Measurements from ENCODE around the gene MTFMT. TPM values are rescaled to one million over a fixed set of nuclear protein-coding genes. Genes with fewer than 3 reads are reported as not detected.

Gene MTFMT
- total and polyA plus RNA-seq, 2 of the 4 experiments (the other 2 are of a cell fraction), result 8.9 to 21.3 TPM

DNA sequence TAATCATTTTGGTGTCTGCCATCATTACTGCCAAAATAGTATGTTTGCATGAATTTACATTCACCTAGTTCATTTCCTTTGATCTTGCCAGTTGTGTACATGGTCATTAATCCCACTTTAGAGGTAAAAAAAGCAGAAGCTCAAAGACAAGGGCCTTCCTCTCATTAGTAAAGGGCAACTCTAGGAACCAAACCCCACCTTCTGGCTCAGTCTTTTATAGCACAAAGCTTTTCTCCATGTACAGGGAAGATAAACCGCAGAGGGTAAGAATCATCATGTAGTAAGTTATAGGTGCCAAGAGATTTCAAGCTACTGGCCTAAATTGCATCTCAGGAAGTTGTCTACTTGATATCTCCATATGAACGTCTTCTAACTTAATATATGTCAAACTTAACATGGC, 20.5 kb downstream of the MTFMT start:
- no peak overlapping the region for H3K9ac ChIP-seq (ENCODE audit: low read depth, low read length)
- no peak for TF ChIP-seq RFX5 (IDR thresholded peaks at IDR 0.05; ENCODE audit: low read depth, low read length)
- TF ChIP-seq, protein P1, sequence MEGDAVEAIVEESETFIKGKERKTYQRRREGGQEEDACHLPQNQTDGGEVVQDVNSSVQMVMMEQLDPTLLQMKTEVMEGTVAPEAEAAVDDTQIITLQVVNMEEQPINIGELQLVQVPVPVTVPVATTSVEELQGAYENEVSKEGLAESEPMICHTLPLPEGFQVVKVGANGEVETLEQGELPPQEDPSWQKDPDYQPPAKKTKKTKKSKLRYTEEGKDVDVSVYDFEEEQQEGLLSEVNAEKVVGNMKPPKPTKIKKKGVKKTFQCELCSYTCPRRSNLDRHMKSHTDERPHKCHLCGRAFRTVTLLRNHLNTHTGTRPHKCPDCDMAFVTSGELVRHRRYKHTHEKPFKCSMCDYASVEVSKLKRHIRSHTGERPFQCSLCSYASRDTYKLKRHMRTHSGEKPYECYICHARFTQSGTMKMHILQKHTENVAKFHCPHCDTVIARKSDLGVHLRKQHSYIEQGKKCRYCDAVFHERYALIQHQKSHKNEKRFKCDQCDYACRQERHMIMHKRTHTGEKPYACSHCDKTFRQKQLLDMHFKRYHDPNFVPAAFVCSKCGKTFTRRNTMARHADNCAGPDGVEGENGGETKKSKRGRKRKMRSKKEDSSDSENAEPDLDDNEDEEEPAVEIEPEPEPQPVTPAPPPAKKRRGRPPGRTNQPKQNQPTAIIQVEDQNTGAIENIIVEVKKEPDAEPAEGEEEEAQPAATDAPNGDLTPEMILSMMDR (conservative IDR thresholded peaks at IDR 0.05; ENCODE audit: low read depth, low read length), result 0 out of 2 replicates have a peak, but pooled peaks have one; percentile 7
- ChIA-PET POLR2A (ENCODE audit: unreplicated experiment) (no interaction called here), CTCF (interaction anchor here (0.6 to 1.1 kb wide), 2 partner anchors 14 to 136 kb away, joined by 3 read pairs; no protein-coding TSS in a partner anchor)
- no peak overlapping the region for H3K23ac ChIP-seq (ENCODE audit: low read depth, low read length)
- no peak overlapping the region for H2BK15ac ChIP-seq (ENCODE audit: low read depth, low read length)
- H2BK5ac ChIP-seq (ENCODE audit: low read depth, low read length, poor library complexity, severe bottlenecking), result no peak overlapping the region
- no peaks in the 10 kb centered on the region; the same call in 1 of the 2 replicates for H3K9me1 ChIP-seq (ENCODE audit: insufficient read depth, low read length)
- no peaks in the 10 kb centered on the region for H3K27me3 ChIP-seq (ENCODE audit: control insufficient read depth, insufficient read depth, low read length)
- no peak overlapping the region for H4K91ac ChIP-seq (ENCODE audit: insufficient read depth, low read depth, low read length)
- peaks cover 12% of the 10 kb centered on the region for H3K36me3 ChIP-seq (ENCODE audit: control insufficient read depth, insufficient read depth, low read length)
- no peak overlapping the region for H2BK120ac ChIP-seq (ENCODE audit: low read depth, low read length)
- no peaks in the 10 kb centered on the region for H3K79me1 ChIP-seq (ENCODE audit: low read depth in 1 of 2, low read length in 2 of 2)
- no peak overlapping the region for H3K27ac ChIP-seq (ENCODE audit: insufficient read depth, low read length)
- WGBS, 2 experiments (ENCODE audit: extremely low coverage in 2 of 2, insufficient read length in 1 of 2), result 63% methylated on average over 1 of the region's 2 CpGs; no CpG with 5 or more reads in 1 of the 2 experiments
- H2AFZ ChIP-seq (replicated peaks; ENCODE audit: low read length, poor library complexity), result no peak overlapping the region
- DNase-seq (no peak), ATAC-seq (ENCODE audit: low read depth) (no peak)
- no peak overlapping the region for H3K56ac ChIP-seq (ENCODE audit: extremely low read depth, insufficient read depth, low read length)
- no peak overlapping the region for H3K18ac ChIP-seq (ENCODE audit: low read depth, low read length)
- H2BK20ac ChIP-seq (ENCODE audit: low read depth, low read length), result no peak overlapping the region
- in situ Hi-C loops (cut with MboI; ENCODE audit: low sequenced_read_pairs) (no loop called here), intact Hi-C loops (cut with micrococcal nuclease) (no loop called here), dilution Hi-C loops (cut with HindIII; ENCODE audit: low sequenced_read_pairs, unreplicated experiment) (no loop called here)
- H4K20me1 ChIP-seq (ENCODE audit: insufficient read depth, low read length), result no peaks in the 10 kb centered on the region
- H3K4ac ChIP-seq (ENCODE audit: low read depth, low read length), result no peak overlapping the region
- H4K5ac ChIP-seq (ENCODE audit: low read depth, low read length), result no peak overlapping the region
- no peak overlapping the region for H3K14ac ChIP-seq (replicated peaks; ENCODE audit: low read depth, low read length)
- BruUV-seq (replicated peaks), result no TSS peak
- no peak overlapping the region for H2AK5ac ChIP-seq (ENCODE audit: low read depth, low read length)
- peaks cover 4% of the 10 kb centered on the region for H3K9me3 ChIP-seq (ENCODE audit: control insufficient read depth, insufficient read depth, low read length)
- no peak overlapping the region for H3K4me2 ChIP-seq (ENCODE audit: low read depth, low read length)
- H3K4me3 ChIP-seq (ENCODE audit: insufficient read depth, low read depth, low read length), result no peak overlapping the region
- H3K4me1 ChIP-seq (ENCODE audit: control insufficient read depth, insufficient read depth, low read length), result no peaks in the 10 kb centered on the region
- no peak overlapping the region for H4K8ac ChIP-seq (ENCODE audit: low read depth in 2 of 2, low read length in 2 of 2)
- H2AK9ac ChIP-seq (replicated peaks; ENCODE audit: low read depth, low read length, poor library complexity), result no peak overlapping the region

All from IMR-90 (cell line).